GM21723 (cell line): Measurements from ENCODE around the gene UMODL1.

ENCODE experiments used
- ATAC-seq: cut with Tn5 transposase; IDR thresholded peaks from one replicate; pipeline ENCODE4 v1.9.1; 2021; ENCODE audit warnings: mild to moderate bottlenecking, moderate library complexity; ENCODE audit not compliant: unreplicated experiment

Gene UMODL1

DNA sequence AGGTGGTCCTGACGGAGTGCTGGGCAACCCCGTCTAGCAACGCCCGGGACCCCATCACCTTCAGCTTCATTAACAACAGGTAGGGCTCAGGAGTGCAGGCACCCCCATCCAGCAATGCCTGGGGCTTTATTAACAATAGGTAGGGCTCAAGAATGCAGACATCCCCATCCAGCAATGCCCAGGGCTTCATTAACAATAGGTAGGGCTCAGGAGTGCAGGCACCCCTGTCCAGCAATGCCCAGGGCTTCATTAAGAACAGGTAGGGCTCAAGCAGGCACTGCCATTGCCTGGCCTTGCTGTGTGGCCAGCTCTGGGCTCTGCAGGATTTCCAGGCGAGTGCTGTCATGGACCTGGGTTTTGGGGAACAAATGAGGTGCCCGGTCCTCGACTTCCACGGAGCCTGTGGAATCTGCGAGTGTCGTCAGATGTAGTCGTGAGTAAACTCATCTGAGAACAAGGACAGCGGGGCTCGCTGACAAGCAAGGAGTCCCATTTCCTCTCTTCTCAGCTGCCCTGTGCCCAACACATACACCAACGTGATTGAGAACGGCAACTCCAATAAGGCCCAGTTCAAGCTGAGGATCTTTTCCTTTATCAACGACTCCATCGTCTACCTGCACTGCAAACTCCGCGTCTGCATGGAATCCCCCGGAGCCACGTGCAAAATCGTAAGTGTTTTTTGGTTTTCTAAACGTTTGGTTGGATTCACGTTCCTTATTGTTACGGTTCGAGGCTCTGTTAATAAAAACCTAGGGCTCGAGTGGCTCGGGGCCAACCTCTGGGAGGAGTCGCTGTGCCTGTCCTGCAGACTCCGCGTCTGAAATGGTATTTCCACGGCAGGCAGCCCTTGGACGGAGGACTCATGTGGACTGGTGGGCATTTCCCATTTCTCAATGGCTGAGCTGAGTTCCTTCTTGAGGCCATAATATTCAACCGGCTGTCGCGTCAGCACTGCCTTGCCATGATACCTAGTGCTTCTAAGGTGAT is 56.3 kb downstream of the UMODL1 start:
- no peak for ATAC-seq

- no peak for ATAC-seq
These were observed 58.5 kb downstream of the UMODL1 start for GRCh38 chr21:42129300-42130266.

GRCh38 chr21:42130441-42130840 is 59.3 kb downstream of the UMODL1 start:
- ATAC-seq: no peak

- no peak for ATAC-seq
These were observed 61.1 kb downstream of the UMODL1 start for GRCh38 chr21:42132183-42132582.

GRCh38 chr21:42133131-42133530 is 62.0 kb downstream of the UMODL1 start:
- no peak for ATAC-seq

DNA sequence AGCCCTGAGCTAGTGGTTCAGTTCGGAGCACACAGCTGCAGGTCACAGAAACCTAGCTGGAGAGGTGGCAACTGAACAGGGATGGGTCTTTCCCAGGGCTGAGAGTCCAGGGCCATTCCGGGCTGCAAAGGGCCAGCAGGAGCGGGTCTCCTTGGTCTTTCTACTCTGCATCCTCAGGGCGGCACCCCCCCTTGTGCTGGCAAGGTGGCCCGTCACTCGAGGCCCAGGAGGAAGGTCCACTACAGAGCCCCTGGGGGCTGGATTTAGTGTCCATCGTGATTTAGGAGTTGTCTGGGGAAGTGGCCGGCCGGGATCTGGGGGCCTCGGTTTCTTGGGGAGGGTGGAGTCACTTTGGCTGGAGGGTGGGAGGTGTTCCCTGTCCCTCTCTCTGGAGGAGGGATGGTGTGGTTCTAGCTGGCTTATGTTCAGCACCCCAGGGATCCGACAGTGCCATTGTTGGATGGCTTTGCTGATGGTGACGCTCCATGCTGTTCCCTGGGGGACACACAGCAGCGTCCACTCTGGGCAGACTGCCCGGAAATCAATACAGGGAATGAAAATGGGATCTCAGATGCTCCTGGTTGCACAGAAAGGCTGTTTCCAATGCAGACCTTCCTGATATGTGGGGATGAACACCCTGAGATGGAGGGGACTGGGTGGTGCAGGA is 64.4 kb downstream of the UMODL1 start:
- no peak for ATAC-seq

GRCh38 chr21:42137191-42137904 is 66.2 kb downstream of the UMODL1 start:
- ATAC-seq: no peak

GRCh38 chr21:42140196-42140934 is 69.2 kb downstream of the UMODL1 start:
- no peak for ATAC-seq

DNA sequence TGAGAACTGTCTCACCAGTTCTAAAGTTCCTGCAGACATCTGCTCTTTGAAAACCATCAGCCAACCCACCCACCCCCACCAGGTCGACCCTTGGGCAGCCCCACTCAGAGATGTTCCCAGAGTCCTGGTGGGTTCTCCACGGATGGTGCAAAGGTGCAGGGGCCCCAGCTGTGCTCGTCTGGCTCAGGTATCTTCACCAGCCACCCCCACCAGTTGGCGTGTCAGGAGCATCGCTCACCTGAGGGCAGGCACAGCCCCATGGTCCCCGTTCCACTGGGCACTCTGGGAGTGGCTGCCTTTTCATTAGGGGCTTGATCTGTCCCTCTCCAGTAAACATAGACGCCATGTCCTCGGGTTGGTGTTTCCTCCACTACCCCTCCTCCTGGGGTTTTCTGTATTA is 70.5 kb downstream of the UMODL1 start:
- ATAC-seq: no peak

DNA sequence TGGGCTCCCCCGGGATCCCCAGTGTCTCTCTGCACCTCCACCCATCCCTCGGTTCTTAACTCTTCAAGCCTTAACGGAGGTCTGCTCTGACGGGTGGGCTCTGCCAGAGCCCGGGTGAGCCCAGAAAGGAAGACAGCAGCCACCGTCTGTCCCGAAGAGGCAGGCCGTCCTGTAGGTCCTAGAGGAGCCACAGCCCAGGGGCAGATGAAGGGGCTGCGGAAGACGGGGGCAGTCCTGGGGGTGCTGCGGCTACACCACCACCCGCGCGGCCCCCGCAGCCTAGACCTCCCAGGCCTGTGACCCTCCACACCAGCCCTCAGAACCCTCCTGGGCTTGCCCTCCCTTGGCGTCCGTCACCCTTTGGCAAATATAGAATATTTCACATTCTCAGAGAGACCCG is 71.0 kb downstream of the UMODL1 start:
- ATAC-seq: no peak

GRCh38 chr21:42142627-42143026 is 71.5 kb downstream of the UMODL1 start:
- ATAC-seq: no peak

DNA sequence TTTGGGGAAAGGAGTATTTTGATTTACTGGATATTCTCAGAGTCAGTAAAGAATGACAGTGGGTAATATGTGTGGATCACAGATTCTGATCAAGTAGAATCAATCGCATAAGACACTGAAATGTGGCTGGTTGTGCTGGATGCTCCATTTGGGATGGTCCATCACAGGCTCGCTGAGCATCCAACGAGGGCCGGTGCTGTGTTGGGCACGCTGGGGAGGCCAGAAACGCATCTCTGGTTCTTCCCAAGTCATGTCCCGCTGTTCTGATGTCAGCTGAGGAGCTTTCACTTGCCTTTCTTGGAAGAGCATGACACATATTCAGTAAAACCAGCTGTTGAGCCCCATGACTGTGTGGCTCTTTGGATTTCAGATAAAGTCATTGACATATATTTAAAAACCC is 72.0 kb downstream of the UMODL1 start:
- no peak for ATAC-seq

- no peak for ATAC-seq
These were observed 73.1 kb downstream of the UMODL1 start for GRCh38 chr21:42144221-42144620.

DNA sequence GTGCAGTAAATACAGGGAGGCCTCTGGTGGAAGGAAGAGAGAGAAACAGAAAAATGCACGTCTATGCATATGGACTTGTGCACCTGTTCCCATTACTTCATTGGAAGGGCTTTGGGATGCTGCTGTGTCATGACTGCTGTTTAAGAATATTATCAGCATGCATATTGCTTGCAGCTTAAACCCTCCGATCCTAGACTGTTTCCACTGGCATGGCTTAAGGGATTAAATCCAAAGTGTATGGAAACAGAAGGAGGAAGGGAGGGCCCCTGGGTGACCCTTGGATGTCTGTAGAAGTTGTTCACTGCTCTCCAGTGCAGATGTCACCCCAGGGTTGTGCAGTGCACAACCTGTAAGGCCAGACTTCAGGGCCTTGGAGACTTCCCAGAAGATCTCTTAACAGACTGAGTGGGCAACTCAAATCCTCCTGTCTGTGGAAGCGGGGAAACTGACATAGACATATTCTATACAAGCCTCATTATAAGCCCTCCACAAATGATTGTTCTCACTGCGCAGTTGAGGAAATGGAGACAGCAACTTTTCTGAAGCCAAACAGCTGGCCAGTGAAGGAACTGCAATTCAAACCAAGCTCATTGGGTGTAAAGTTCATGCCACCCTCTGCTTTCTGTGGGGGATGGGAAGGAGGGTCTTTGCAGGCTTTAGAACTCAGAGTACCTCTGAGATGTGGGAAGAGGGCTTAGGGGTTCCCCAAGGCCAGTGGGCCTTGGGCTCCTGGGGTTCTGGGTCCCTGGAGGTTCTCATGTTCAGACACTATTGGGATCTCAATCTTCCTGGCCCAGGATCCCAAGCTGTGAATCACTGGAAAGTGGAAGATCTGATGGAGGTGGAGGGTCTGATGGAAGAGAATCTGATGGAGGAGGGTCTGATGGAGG is 73.8 kb downstream of the UMODL1 start:
- ATAC-seq: no peak

GRCh38 chr21:42145569-42146272 is 74.6 kb downstream of the UMODL1 start:
- no peak for ATAC-seq

- no peak for ATAC-seq
These were observed 75.2 kb downstream of the UMODL1 start for GRCh38 chr21:42146273-42146805.

- ATAC-seq: no peak
These were observed 75.7 kb downstream of the UMODL1 start for GRCh38 chr21:42146821-42147220.
